NOMO-1 (cell line): ENCODE results near the gene JAM2.
"Not testable (repeated sequence)": the region's sequence is repeated elsewhere in the genome, so short reads cannot be mapped to it uniquely, and the experiment has no call there.

Experiments used
- DNase-seq, 2 experiments: peaks; one replicate each; lab custom pipeline; 2025; ENCODE audit not compliant: unreplicated experiment in 2 of 2; lab: John Stamatoyannopoulos, UW

JAM2 gene

GRCh38 chr21:25714066-25714465, 75.0 kb downstream of the JAM2 start:
- not testable (repeated sequence) for DNase-seq

GRCh38 chr21:25717491-25718147, 78.6 kb downstream of the JAM2 start:
- DNase-seq, result no peak

GRCh38 chr21:25721987-25722386, 82.9 kb downstream of the JAM2 start:
- no peak for DNase-seq

- peak; percentile 68 to 79 for DNase-seq
These were observed 83.6 kb downstream of the JAM2 start for GRCh38 chr21:25722631-25723030.

- no peak for DNase-seq
These were observed 93.2 kb downstream of the JAM2 start for GRCh38 chr21:25732091-25732760.

- peak; percentile 21 to 34 for DNase-seq
These were observed 95.0 kb downstream of the JAM2 start for GRCh38 chr21:25733859-25734653.

GRCh38 chr21:25734654-25734903, 95.5 kb downstream of the JAM2 start:
- DNase-seq, result no peak

GRCh38 chr21:25734904-25735645, 96.0 kb downstream of the JAM2 start, which contains the start of the genes ATP5PF and GABPA:
Gene ATP5PF, minus strand, starts transcription at chr21:25734904. Its CDS starts 5,110 bp downstream, at chr21:25729794.
Gene GABPA, plus strand, starts transcription at chr21:25734972. Its CDS starts 6,627 bp downstream, at chr21:25741599.
- peak; percentile 94 to 96 for DNase-seq

- peak; percentile 29 to 53 for DNase-seq
These were observed 96.9 kb downstream of the JAM2 start for GRCh38 chr21:25735646-25736597.

GRCh38 chr21:25737421-25737820, 98.4 kb downstream of the JAM2 start:
- no peak for DNase-seq

- DNase-seq, result no peak
These were observed 103.8 kb downstream of the JAM2 start for GRCh38 chr21:25742900-25743299.

- no peak for DNase-seq
These were observed 105.8 kb downstream of the JAM2 start for GRCh38 chr21:25744854-25745253.

GRCh38 chr21:25750085-25750484, 111.0 kb downstream of the JAM2 start:
- no peak for DNase-seq

GRCh38 chr21:25752416-25752815, 113.4 kb downstream of the JAM2 start:
- no peak for DNase-seq

GRCh38 chr21:25756190-25756932, 117.3 kb downstream of the JAM2 start:
- no peak for DNase-seq

- no peak for DNase-seq
These were observed 118.5 kb downstream of the JAM2 start for GRCh38 chr21:25757531-25757930.

- DNase-seq, result no peak
These were observed 120.5 kb downstream of the JAM2 start for GRCh38 chr21:25759573-25759972.

GRCh38 chr21:25760061-25760460, 121.0 kb downstream of the JAM2 start:
- DNase-seq, result no peak

GRCh38 chr21:25760677-25761076, 121.6 kb downstream of the JAM2 start:
- DNase-seq, result no peak
